ENCODE measurements around the gene DGKQ.

The DGKQ gene

DNA sequence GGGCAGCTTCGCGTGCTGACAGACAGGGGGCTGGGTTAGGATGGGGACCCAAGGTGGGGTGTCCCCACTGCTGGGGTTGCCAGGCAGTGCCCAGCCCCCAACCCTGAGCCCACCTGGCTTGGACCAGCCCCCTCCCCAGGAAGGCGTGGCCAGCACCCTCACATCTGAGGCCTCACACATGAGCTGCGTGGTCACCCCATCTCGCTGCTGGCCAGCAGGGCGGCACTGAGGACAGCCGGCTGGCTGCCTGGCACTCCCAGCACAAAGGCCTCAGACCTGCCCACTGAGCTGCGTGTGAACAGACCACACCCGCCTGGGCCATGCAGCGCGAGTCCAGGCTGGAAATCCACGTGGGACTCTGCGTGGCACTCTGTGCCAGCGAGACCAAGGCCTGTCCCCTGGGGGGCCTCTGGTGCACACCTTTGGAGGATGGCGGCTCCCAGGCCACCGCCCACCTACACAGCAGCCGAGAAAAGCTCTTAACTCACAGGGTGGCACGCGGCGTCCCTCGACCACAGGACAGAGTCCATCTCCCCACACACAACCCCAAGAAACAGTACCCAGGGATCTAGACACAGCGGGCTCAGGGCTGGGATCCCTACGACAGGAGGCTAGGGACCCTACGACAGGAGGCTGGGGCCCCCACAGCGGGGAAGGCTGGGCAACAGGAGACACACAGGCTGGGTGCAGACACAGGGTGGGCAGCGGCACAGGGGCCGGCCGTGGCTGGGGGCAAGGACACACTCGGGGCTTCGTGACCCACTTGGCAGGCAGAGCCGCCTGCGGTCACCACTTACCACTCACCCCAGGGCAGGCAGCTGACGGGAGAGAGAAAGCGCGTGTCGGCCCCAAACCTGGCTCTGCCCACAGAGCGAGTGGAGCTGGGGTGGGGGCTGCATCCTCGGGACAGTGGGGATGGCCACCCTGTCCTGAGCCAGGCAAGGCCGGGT, 9.8 kb downstream of the DGKQ start:
- in situ Hi-C loops (cut with MboI; ENCODE audit: low sequenced_read_pairs) = no loop called here

DNA sequence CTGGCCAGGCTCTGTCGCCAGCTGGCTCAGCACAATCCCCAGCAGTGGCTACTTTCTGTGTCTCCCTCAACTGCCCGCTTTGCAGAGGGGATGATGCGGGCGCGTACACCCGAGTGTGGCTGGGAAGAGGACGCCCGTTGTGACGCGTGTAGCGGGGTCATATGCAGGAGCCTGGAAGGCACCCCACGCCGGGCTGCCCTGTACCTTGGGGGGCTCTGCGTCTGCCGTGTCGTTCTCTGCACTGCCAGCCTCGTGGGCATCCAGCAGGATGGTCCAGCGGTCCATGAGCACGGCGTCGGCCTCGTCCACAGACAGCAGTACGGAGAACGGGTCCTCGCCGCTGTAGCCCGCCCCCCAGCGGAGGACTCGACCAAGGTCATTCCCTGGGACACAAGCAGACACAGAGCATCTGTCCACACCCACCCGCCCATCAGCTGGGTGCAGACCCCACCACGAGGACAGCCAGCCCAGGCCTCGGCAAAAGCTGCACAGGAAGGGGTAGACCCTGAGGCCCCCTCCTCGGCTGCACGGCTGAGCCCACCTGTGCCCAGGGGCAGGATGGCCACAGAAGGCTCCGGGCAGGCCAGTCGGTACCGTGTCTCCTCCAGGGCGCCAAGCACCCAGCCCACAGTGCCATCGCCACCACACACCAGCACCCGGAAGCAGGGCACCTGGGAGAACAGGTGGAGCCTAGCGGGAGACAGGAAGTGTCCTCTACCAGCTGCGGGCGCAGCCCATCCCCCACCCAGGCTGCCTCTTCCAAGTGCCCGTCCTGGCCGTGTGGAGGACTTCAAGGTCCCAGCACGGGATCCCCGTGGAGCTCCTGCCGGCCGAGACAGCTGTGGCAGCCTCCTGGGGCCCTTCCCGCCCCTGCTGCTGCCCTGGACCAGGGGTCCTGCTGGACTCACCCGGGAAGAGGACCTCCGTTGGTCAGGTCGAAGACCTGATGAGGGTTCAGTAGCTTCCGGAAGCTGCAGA, 10.8 kb downstream of the DGKQ start:
- in situ Hi-C loops (cut with MboI; ENCODE audit: low sequenced_read_pairs) = no loop called here

DNA sequence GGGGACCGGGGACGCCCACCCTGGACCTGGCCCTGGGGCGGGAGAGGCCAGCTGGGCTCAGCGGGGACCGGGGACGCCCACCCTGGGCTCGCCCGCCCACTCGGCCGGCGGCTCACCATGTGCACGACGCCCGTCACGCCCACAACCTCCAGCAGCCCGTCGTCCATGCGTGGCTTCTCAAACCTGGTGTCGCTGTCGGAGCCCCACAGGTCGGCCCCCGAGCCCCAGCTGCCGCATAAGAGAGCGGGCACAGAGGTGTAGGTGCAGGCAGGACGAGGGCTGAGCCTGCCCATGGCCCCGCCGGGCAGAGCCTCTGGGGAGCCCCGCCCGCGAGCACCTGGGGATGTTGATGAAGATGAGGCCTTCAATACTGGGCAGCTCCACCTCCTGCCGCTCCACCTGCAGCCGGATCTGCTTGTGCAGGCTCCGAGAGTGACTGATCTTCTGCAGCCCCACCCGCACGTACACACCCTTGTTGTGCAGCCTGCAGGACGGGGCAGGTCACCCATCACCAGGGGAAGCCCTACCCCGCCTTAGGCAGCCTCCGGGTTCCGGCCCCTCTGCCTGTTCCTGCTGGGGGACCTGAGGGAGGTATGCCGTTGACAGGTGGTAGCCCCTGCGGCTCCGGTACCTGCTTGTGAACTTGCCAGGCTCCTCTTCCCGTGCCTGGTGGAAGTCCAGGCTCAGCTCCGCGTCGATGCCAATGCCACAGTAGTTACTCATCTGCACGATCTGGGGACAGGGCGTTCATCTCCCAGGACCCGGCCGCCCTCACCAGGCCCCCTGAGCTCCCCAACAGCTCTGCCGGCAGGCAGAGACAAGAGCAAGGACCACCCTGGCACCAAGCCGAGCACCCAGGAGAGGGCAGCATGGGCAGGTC, 11.8 kb downstream of the DGKQ start:
- in situ Hi-C loops (cut with MboI; ENCODE audit: low sequenced_read_pairs) = no loop called here

DNA sequence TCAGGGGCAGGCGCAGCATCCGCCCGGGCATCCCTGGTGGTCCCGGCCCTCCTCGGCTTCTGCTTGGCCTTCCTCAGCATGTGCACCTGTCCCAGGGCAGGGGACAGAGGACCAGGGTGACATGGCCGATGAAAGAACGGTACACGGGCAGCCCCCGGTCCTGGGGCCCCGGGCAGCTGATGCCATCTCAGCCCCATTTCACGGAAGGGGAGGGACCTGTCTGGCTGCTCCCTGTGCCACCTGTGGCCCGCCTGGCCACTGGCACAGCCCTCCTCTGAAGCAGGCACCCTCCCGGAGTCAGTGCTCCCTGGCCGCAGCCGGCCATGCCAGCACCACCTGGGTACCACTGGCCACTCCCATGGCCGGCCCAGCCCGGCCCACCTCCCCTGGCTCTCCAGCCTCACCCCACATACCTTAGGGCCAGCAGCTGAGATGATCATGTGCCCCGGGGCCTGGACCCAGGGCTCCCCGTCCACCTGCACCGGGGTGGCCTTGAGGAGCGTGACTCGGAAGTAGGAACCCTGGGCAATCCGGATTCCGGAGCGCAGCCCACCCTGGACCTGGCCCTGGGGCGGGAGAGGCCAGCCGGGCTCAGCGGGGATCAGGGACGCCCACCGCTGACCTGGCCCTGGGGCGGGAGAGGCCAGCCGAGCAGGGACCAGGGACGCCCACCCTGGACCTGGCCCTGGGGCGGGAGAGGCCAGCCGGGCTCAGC, 12.6 kb downstream of the DGKQ start:
- in situ Hi-C loops (cut with MboI; ENCODE audit: low sequenced_read_pairs) = no loop called here

DNA sequence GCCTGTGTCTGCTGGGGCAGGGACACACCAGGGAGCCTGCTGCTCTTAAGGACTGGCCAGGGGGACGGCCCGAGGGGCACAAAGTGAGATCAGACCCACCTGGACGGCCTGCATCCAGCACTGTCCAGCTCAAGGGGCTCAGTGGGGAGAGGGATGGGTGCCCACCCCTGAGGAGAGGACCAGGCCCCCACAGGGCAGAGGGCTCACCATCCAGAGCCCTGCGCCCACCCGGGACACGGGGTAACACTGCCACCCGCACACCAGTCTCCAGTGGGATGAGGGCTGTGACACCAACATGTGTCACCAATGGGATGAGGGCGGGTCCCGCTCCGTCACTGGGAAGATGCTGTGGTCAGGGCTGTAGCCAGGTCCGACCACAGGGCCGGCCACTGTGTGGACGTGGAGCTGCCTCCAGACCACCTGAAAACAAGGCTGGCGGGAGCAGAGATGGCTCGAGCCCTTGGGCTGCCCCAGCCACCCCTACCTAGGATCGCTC, 13.2 kb downstream of the DGKQ start:
- in situ Hi-C loops (cut with MboI; ENCODE audit: low sequenced_read_pairs) = no loop called here

DNA sequence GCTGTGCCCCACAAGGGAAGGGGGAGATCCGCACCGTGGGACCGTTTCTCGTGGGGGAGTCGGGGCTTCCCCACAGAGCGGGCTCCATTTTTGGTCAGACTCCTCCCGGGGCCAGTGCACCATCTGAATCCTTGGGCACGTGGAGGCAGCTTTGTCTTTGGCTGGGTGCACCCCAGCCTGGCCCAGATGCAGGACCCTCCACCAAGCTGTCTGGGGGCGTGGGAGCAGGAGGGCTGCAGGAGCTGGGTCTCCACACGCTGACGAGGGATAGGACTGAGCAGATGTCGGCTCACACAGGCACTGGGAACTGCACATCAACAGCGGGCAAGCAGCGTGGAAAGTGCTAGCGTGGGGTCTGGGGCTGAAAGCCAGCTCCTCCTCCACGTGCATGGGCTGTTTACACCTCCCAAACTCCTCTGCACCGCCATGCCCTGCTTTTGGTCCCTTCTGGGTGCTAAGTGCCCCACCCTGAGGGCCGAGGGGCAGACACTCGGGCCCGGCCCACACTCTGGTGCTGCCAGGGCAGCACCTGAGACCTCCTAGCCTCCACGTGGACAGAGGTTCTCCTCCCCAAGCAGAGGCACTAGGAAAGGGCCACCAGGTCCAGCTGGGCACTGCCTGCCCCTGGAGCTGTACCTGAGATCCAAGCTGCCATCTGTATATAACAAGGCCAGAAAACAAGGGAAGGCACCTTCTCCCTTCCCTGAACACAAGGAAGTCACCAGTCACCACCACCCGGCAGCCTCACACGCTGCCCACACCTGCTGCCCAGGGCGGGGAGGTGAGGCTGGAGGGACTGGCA, 13.8 kb downstream of the DGKQ start:
- in situ Hi-C loops (cut with MboI; ENCODE audit: low sequenced_read_pairs) = no loop called here

DNA sequence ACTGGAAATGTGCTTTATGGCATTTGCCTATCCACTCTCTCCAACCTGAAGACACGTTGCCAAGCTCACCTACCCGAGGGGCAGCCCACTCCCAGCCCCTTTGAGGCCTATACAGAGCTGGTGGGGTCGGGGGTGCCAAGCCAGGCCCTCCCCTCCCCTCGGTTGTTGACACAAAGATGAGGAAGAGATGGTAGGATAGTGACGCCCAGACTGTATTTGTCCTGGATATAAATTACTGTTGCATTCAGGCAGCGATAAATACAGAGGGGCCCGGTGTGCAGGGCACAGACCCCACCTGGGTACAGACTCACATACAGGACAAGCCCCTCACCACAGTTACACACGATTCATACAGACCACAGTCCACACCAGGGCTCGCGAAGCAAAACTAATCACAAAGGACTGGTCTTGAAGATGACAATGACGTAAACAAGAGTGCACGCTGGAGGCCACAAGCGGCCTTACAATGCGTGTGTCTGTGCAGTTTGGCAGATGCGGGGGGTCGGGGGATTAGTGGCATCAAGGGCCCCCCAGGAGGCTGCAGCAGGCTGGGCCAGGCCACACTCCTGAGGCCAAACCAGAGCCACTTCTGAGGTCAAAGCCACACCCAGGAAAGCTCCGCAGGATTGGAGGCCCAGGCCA, 14.6 kb downstream of the DGKQ start:
- in situ Hi-C loops (cut with MboI; ENCODE audit: low sequenced_read_pairs) = no loop called here

DNA sequence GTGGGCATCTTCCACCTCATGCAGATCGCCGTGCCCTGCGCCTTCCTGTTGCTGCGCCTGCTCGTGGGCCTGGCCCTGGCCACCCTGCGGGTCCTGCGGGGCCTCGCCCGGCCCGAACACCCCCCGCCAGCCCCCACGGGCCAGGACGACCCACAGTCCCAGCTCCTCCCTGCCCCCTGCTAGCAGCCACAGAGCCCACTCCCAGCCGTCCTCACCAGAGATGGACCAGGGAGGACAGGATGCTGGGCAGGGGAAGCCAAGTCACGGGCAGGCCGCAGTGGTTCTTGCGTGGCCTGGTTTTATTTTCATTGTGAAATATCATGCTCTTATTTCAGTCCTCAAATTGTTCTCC, 15.1 kb downstream of the DGKQ start:
- in situ Hi-C loops (cut with MboI; ENCODE audit: low sequenced_read_pairs) = no loop called here

DNA sequence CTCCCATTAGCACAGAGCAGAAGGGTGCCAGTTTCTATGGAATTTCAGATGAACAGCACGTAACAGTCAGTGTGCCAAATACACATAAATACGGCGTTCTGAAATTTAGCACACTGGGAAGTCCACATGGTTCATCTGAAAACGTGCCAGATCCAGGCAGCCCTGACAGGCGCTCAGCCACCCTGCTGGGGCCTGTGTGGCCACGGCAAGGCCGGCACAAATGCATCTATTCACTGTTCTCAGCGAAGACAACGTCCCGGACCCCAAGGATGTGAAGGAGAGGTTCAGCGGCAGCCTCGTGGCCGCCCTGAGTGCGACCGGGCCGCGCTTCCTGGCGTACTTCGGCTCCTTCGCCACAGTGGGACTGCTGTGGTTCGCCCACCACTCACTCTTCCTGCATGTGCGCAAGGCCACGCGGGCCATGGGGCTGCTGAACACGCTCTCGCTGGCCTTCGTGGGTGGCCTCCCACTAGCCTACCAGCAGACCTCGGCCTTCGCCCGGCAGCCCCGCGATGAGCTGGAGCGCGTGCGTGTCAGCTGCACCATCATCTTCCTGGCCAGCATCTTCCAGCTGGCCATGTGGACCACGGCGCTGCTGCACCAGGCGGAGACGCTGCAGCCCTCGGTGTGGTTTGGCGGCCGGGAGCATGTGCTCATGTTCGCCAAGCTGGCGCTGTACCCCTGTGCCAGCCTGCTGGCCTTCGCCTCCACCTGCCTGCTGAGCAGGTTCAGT, 15.6 kb downstream of the DGKQ start:
- in situ Hi-C loops (cut with MboI; ENCODE audit: low sequenced_read_pairs) = no loop called here

DNA sequence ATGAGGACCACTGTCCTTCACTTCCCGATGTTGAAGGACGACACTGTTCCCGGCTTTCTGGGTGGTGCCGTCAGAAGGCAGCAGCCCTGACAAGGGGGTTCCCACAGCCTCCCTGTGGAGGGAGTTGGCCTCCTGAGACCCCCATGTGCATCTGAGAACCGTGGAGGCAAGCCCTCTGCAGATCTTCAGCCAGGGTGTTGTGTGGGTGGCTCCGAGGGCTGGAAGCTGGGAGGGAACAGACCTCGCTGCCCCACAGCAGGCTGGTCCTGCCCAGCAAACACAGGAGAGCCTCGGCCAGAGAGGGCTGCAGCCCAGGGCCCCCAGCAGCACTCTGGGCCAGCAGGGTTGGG, 16.2 kb downstream of the DGKQ start:
- in situ Hi-C loops (cut with MboI; ENCODE audit: low sequenced_read_pairs) = no loop called here

DNA sequence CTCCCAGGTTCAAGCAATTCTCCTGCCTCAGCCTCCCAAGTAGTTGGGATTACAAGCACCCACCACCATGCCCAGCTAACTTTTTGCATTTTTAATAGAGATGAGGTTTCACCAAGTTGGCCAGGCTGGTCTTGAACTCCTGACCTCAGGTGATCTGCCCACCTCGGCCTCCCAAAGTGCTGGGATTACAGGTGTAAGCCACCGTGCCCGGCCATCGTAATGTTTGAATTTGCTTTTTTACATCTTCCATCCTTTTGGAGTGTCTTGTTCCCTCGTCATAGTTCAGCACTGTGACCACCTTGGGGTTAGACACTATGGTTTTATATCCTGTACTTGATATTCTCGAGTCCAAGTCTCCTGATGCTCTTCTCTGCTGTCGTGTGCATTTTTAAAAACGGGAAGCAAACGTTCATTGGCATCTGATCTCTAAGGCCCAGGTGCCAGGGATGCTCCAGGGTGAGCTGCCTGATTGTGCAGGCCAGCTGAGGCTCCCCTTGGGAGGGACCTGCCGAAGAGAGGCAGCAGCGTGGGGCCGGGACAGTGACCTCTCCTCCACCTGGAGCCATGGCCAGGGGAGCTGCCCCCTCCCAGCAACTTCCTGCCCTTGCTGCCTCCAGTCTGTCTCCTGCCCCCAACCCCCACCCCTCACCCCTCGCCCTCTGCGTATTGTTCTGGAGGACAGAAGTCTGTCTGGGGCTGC, 16.7 kb downstream of the DGKQ start:
- in situ Hi-C loops (cut with MboI; ENCODE audit: low sequenced_read_pairs) = no loop called here

DNA sequence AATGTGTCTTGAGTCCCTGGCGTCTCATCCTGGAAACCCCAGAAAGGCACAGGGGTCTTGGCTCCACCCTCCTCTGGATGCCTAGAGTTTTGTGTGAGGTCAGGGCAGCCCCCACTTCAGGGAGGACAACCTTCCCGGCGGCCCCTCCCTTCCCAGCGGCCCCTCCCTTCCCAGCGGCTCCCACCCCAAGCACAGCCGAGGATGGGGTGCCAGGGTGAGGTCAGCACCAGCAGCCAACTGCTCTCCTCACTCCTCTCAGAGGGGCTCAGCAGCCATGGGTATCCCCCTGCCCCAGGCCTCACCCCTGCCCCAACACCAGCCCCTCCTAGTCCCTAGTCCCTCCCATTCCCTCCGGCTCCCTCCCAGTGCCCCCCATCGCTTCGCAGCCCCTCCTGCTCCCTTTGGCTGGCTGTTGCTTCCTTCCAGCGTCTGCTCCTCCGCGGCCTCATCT, 17.4 kb downstream of the DGKQ start:
- in situ Hi-C loops (cut with MboI; ENCODE audit: low sequenced_read_pairs) = no loop called here

DNA sequence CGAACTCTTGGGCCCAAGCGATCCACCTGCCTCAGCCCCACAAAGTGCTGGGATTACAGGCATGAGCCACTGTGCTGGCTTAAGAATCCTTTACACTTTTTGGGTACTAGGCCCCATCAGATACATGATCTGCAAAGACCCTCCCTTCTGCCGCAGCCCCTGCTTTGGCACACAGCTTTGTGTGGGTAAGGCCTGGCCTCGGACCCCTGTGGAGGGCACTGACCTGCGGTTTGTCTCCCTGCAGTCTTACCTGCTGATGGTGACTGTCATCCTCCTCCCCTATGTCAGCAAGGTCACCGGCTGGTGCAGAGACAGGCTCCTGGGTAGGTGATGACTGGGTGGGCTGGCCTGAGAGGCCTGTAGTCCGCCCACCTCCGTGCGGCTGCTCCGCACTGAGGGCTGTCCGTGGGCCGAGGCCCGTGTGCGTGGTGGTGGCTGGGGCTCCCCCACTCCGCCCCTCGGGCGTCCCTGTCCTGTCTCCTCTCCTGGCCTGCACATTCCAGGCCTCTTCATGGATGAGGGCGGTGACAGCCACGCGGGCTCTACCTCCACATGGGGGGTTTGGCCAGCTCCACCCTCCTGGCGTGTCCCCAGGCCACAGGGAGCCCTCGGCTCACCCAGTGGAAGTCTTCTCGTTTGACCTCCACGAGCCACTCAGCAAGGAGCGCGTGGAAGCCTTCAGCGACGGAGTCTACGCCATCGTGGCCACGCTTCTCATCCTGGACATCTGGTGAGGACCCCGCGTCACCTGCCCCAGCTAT, 18.0 kb downstream of the DGKQ start:
- in situ Hi-C loops (cut with MboI; ENCODE audit: low sequenced_read_pairs) = no loop called here

DNA sequence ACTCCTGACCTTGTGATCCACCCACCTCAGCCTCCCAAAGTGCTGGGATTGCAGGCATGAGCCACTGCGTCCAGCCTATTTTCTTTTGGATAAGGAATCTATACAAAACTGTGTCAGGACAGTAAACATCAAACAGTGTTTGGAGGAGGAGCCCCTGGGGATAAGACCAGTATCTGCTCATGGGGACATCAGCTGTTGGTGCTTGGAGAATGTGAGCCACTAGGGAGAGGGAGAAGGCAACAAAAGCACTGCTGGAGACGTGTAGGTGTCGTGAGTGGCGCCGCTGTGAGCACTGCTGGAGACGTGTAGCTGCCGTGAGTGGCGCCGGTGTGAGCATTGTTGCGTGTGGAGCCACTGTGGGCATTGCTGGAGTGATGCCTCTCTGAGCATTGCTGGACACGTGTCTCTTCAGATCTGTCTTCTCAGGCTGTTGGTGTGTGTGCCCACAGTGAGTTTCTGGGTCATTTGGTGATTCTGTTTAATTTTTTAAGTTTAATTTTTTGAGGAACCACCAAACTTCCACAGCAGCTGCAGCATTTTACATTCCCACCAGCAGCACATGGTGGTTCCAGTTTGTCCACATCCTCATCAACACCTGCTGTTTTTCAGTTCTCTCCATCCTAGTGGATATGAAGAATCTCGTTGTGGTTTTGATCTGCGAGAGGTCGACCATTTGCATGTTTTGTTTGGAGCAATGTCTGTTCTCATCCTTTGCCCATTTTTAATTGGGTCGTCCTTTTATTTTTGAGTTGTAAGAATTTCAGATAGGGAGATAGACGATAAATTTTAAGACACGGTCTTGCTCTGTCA, 19.0 kb downstream of the DGKQ start:
- in situ Hi-C loops (cut with MboI; ENCODE audit: low sequenced_read_pairs) = no loop called here

DNA sequence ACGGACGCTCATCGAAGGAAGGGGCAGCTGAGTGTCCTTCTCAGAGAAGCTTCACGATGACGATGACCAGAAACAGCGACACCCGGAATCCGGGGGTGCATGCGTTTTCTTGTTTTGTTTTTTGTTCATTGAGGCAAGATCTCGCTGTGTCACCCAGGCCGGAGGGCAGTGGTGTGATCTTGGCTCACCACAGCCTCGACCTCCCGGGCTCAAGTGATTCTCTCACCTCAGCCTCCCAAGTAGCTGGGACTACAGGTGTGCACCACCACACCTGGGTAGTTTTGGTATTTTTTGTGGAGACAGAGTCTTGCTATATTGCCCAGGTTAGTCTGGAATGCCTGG, 19.8 kb downstream of the DGKQ start:
- in situ Hi-C loops (cut with MboI; ENCODE audit: low sequenced_read_pairs) = no loop called here
